Effector memory CD8-positive, alpha-beta T cell (primary cell): Measurements from ENCODE around the gene ADAP1.

ENCODE experiments used
- ATAC-seq: fragments of 150-1000 bp; cut with Tn5 transposase; replicated peaks from 2 replicates; pipeline ENCODE4 v1.10.0; 2021; ENCODE audit warnings: mild to moderate bottlenecking, moderate library complexity
- DNase-seq, 3 experiments: peaks; one replicate each; pipeline ENCODE4 v3.0.0; 2021
- H3K27ac Mint-ChIP-seq, 2 donors: one replicate each; pipeline ENCODE4 v1.8.0; 2022; ENCODE audit warnings: mild to moderate bottlenecking in 2 of 2, mixed read lengths in 2 of 2, moderate library complexity in 2 of 2
- H3K27me3 Mint-ChIP-seq, 2 donors: one replicate each; pipeline ENCODE4 v1.8.0; 2022; ENCODE audit warnings: mixed read lengths in 2 of 2
- H3K36me3 Mint-ChIP-seq: one replicate; pipeline ENCODE4 v1.8.0; 2022; ENCODE audit warnings: mild to moderate bottlenecking, moderate library complexity, mixed read lengths; ENCODE audit not compliant: insufficient read depth
- H3K4me1 Mint-ChIP-seq, 2 donors: one replicate each; pipeline ENCODE4 v1.8.0; 2022; ENCODE audit warnings: low read depth in 2 of 2, mixed read lengths in 2 of 2
- H3K4me3 Mint-ChIP-seq, 2 donors: one replicate each; pipeline ENCODE4 v1.8.0; 2022; ENCODE audit warnings: mild to moderate bottlenecking in 2 of 2, mixed read lengths in 2 of 2, moderate library complexity in 2 of 2
- H3K9me3 Mint-ChIP-seq, 2 donors: one replicate each; pipeline ENCODE4 v1.8.0; 2022; ENCODE audit warnings: mixed read lengths in 2 of 2

The ADAP1 gene

DNA sequence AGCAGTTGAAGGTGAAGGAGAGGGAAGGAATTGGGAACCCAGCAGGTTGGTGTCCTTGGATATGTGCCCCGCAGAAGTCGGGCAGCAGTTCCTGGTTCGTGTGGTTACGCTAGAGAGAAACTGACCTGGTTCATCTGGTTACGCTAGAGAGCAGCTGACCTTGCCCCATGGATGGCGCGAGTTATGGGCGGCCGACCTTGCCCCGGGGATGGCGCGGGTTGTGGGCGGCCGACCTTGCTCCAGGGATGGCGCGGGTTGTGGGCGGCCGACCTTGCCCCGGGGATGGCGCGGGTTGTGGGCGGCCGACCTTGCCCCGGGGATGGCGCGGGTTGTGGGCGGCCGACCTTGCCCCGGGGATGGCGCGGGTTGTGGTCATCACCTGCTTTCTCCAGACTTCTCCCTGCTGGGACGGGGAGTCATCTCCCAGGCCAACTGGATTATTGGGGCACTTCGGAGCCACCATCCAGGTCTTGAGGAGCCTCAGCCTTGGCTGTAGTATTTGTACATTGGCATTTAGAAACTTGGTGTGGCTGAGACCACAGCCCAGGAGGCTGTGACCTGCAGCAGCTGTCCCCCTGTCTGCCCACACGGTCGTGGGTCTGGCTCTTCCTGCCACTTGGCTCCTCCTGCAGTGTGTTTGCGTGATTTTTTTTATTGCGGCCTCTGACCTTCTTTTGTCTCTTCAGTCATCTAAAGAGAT, 72.0 kb downstream of the ADAP1 start:
- DNase-seq = no peak
- no peak overlapping the region for H3K4me3 Mint-ChIP-seq
- H3K36me3 Mint-ChIP-seq = peaks cover 20% of the 10 kb centered on the region
- H3K4me1 Mint-ChIP-seq = peaks cover 32 to 35% of the 10 kb centered on the region in 2 donors
- ATAC-seq = no peak
- H3K9me3 Mint-ChIP-seq = no peaks in the 10 kb centered on the region
- H3K27me3 Mint-ChIP-seq = no peaks in the 10 kb centered on the region
- H3K27ac Mint-ChIP-seq = no peak overlapping the region

DNA sequence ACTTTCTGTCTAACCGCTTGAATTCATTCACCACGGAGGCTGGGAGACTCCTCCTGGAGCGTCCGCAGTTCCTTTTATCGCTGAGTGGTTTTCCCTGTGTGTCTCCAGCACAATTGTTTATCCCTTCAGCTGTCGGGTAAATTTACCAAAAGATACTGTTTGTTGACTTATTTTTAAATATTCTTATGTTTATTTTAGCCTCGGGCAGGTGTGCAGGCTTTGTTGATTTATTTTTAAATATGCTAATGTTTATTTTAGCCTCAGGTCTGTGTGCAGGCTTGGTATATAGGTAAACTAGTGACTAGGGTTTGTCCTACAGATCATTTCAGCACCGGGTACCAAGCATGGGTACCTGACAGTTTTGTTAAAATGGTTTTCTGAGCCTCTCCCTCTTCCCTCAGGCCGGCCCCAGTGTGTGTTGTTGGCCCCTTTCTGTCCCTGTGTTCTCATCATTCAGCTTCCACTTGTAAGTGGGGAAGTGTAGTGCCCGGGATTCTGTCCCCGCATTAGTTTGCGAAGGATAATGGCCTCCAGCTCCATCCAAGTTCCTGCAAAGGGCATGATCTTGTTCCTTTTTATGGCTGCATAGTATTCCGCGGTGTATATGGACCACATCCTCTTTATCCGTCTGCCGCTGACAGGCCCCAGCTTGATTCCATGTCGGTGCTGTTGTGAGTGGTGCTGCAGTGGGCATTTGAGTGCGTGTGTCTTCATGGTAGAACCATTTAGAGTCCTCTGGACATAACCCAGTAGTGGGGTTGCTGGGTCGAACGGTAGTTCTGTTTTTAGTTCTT, 72.8 kb downstream of the ADAP1 start:
- Mint-ChIP-seq H3K4me3 (no peak overlapping the region), H3K36me3 (peaks cover 20% of the 10 kb centered on the region), H3K9me3 (no peaks in the 10 kb centered on the region), H3K4me1 (peaks cover 36 to 42% of the 10 kb centered on the region in 2 donors), H3K27ac (no peak overlapping the region), H3K27me3 (no peaks in the 10 kb centered on the region)
- ATAC-seq = no peak
- DNase-seq = no peak

DNA sequence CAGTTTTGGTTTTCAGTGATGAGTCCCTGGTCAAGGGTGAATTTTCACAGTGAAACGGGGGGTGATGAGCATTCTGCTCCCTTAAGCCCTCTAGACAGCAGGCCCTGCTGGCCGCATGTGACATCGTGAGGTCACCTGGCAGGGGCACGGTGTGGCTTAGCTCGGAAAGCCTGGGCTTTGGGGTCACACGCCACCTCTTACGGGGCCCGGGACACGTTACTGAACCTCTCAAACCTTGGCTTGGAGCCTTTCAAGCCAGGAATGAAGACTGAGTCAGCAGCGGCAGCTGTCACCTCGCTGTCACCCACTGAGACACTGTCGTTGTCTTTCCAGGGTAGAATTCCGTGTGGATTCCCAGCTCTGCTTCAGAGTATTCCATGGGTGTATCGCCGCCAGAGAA, 74.0 kb downstream of the ADAP1 start:
- no peak for DNase-seq
- H3K9me3 Mint-ChIP-seq = no peaks in the 10 kb centered on the region
- no peak overlapping the region for H3K27ac Mint-ChIP-seq
- H3K27me3 Mint-ChIP-seq = no peaks in the 10 kb centered on the region
- H3K4me3 Mint-ChIP-seq = no peak overlapping the region
- peaks cover 18% of the 10 kb centered on the region for H3K36me3 Mint-ChIP-seq
- ATAC-seq = no peak
- peaks cover 33 to 42% of the 10 kb centered on the region in 2 donors for H3K4me1 Mint-ChIP-seq

DNA sequence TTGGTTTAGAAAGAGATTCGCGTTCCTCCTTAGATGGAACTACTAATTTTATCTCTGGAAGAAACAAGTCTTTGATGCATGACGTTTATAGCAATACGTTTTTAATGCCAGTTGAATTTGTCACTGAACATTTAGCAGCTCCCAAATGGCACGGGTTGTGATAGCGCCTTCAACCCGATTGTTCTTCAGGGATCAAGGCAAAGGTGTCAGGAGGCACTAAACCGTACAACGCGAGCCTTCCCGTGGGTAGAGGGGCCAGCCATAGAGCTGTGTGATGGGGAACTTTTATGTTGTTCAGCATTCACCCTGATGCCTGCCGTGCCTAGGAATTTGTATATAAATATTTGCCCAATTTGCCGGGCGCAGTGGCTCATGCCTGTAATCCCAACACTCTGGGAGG, 74.8 kb downstream of the ADAP1 start:
- no peak for DNase-seq
- peaks cover 15% of the 10 kb centered on the region for H3K36me3 Mint-ChIP-seq

DNA sequence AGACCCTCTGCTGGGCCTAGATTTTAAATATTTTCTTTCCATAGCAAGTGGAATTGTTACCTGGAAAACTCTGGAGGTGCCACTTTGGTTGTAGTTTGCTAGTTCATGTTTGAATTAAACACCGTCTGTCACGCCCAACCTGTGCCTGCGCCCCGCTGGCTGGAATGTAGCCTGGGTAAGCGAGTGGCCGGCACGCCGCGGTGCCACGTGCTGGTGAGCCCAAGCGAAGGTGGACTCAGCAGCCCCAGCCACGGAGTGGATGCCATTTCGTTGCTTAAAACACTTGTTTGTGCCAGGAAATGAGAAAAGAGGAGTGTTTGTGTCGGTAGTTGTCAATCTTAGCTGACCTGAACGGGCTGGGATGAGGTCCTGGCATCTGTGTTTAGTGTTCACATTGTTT, 75.4 kb downstream of the ADAP1 start:
- Mint-ChIP-seq H3K9me3 (no peaks in the 10 kb centered on the region), H3K36me3 (peaks cover 12% of the 10 kb centered on the region), H3K27ac (no peak overlapping the region), H3K27me3 (no peaks in the 10 kb centered on the region), H3K4me1 (peaks cover 28 to 38% of the 10 kb centered on the region in 2 donors), H3K4me3 (peak overlapping the region in 1 of 2 donors; percentile 31)
- ATAC-seq (no peak), DNase-seq (no peak)

More for the DNA sequence above, 74.8 kb downstream of the ADAP1 start:
- H3K4me1 Mint-ChIP-seq = peaks cover 32 to 40% of the 10 kb centered on the region in 2 donors
- no peaks in the 10 kb centered on the region for H3K9me3 Mint-ChIP-seq
- H3K27me3 Mint-ChIP-seq = no peaks in the 10 kb centered on the region
- ATAC-seq = no peak
- no peak overlapping the region for H3K27ac Mint-ChIP-seq
- no peak overlapping the region for H3K4me3 Mint-ChIP-seq

DNA sequence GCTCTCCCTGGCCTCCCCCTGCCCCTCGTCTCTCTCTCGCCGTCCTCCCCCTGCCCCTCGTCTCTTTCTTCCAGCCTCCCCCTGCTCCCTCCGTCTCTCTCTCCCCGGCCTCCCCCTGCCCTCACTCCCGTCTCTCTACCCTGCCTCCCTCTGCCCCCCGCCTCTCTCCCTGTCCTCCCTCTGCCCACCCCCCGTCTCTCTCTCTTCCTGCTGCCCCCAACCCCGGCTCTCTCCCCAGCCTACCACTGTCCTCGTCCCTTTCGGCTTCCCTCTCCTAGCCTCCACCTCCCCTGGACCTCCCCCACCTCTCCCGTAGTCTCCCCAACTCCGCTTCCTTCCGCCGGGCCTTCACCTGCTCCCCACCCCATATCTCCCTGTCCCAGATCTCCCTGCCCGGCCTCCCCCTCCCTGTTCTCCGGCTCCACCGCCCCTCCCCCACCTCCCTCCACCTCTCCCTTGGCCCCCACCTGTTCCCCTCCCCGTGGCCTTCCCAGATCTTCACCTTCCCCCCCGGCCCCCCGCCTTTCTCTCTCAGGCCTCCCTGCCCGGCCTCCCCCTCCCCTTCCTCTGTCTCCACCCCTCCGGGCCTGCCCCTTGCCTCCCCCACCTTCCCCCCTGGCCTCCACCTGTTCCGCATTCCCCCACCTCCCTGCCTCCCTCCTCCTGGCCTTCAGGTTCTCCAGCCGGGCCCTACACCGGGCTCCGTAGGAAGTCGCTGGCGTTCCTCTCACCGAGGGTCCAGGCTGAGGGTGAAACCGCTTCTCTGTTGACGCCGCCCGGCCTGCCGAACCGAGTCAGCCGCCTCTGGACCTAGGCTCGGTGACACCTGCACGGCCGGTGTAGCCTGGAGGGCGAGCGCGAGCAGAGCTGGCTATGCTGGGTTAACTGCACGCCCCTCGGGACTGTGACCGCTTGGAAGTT, 76.9 kb downstream of the ADAP1 start:
- peaks cover 18% of the 10 kb centered on the region for H3K36me3 Mint-ChIP-seq
- peak overlapping the region; percentile 96 to 99 for H3K4me3 Mint-ChIP-seq
- ATAC-seq (no peak), DNase-seq (no peak)
- peak overlapping the region; percentile 93 to 95 for H3K27ac Mint-ChIP-seq
- H3K9me3 Mint-ChIP-seq = no peaks in the 10 kb centered on the region
- H3K4me1 Mint-ChIP-seq = peaks cover 26 to 31% of the 10 kb centered on the region in 2 donors
- no peaks in the 10 kb centered on the region for H3K27me3 Mint-ChIP-seq

DNA sequence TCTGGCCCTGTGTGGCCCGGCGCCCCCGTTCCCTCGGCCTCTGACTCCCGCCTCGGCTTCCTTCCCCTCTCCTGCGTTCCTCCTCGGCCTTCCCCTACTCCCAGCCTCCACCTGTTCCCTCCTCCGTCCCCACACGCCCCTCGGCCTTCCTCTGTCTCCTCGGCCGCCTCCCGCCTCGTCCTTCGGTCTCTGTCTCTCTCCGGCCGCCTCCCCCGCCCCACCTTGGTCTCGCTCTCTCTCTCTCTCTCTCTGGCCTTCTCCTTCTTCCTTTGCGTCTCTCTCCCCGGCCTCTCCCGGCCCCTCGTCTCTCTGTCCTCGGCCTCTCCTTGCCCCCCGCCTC, 77.5 kb downstream of the ADAP1 start:
- no peaks in the 10 kb centered on the region for H3K27me3 Mint-ChIP-seq
- H3K9me3 Mint-ChIP-seq = no peaks in the 10 kb centered on the region
- H3K27ac Mint-ChIP-seq = peak overlapping the region; percentile 93 to 95
- peaks cover 20% of the 10 kb centered on the region for H3K36me3 Mint-ChIP-seq
- H3K4me3 Mint-ChIP-seq = peak overlapping the region; percentile 96 to 99
- ATAC-seq (peak; percentile 1), DNase-seq (no peak)
- peaks cover 23 to 29% of the 10 kb centered on the region in 2 donors for H3K4me1 Mint-ChIP-seq

DNA sequence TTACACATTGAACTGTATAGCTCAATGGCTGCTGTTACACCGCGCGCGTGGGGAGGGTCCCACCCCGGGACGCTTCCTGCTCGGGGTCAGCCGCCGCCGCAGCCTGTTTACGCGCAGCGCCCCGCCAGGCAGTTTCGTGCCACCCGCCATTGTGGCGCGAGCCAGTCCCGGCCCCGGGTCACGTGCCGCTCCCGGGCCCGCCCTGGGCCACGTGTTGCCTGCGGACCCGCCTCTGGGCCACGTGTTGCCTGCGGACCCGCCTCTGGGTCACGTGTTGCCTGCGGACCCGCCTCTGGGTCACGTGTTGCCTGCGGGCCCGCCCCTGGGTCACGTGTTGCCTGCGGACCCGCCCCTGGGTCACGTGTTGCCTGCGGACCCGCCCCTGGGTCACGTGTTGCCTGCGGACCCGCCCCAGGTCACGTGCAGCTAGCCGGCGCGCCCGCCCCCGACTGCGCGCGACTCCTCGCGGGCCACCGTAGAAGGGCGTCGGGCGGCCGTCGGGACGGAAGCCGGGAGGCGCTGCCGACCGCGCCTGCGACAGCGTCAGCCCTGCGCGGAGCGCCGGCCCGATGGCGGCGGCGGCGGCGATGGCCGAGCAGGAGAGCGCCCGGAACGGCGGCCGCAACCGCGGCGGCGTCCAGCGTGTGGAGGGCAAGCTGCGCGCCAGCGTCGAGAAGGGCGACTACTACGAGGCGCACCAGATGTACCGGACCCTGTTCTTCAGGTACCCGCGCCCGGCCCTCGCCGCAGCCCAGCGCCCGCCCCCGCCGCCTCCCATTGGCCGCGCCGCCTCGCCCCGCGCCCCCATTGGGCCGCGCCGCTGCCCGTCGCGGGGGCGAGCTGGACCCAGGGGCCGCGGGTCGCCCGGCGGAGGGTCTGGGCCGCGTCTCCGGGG, 78.2 kb downstream of the ADAP1 start, which contains the start of gene GET4:
Gene GET4, plus strand, starts transcription at position 478 of the 895 bp plus-strand sequence. Its CDS starts 92 bp downstream, at position 570.
- peak within 1 kb of the TSS; percentile 93 to 95 for H3K27ac Mint-ChIP-seq
- no peaks in the 10 kb centered on the region for H3K9me3 Mint-ChIP-seq
- DNase-seq (peak; percentile 96 to 98 (median 97)), ATAC-seq (peak; percentile 80)
- H3K36me3 Mint-ChIP-seq = peaks cover 24% of the 10 kb centered on the region
- peak within 1 kb of the TSS; percentile 96 to 99 for H3K4me3 Mint-ChIP-seq
- no peaks in the 10 kb centered on the region for H3K27me3 Mint-ChIP-seq
- H3K4me1 Mint-ChIP-seq = peaks cover 20 to 26% of the 10 kb centered on the region in 2 donors

DNA sequence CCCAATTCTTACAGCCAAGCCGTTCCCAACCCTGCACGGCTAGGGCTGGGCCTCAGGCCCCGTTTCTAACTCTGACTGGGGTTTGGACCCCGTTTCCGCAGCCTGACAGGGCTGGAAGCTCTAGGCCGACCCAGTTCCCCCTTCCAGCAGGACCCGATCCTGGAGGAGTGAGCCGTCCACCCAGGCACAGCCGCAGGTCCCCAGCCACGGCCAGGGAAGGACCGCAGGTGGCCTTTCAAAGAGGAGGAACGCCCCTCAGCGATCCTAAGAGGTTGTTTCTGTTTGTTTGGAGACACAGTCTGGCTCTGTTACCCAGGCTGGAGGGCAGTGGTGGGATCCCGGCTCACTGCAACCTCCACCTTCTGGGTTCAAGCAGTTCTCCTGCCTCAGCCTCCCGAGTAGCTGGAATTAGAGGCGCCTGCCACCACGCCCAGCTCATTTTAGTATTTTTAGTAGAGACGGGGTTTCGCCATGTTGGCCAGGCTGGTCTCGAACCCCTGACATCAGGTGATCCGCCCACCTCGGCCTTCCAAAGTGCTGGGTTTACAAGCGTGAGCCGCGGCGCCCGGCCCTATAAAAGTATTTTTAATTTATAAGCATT, 78.9 kb downstream of the ADAP1 start:
- no peaks in the 10 kb centered on the region for H3K27me3 Mint-ChIP-seq
- peak overlapping the region in 1 of 2 donors; percentile 27 for H3K4me3 Mint-ChIP-seq
- DNase-seq (no peak), ATAC-seq (no peak)
- peaks cover 29% of the 10 kb centered on the region for H3K36me3 Mint-ChIP-seq
- no peak overlapping the region for H3K27ac Mint-ChIP-seq
- H3K9me3 Mint-ChIP-seq = no peaks in the 10 kb centered on the region
- peaks cover 20 to 22% of the 10 kb centered on the region in 2 donors for H3K4me1 Mint-ChIP-seq

DNA sequence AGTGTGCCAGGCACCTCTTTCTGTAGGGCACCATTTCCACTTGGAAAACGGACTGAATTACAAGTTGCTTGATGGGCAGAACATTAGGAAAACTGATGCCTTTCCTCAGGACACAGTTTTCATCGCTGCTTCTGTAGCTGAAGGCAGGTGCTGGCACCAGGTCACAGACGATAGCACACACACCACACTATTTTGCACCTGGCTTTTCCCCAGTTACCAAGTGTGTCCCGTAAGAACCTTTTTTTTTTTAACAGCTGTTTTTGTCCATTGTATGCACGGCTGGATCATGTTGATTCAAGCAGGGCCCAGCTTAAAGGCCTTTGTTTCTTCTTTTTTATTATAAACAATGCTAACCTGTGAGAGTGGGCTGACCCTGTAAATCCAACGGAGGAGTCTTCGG, 79.4 kb downstream of the ADAP1 start:
- Mint-ChIP-seq H3K9me3 (no peaks in the 10 kb centered on the region), H3K27ac (no peak overlapping the region), H3K27me3 (no peaks in the 10 kb centered on the region), H3K4me3 (no peak overlapping the region), H3K4me1 (peaks cover 18 to 20% of the 10 kb centered on the region in 2 donors), H3K36me3 (peaks cover 32% of the 10 kb centered on the region)
- ATAC-seq = no peak
- no peak for DNase-seq

DNA sequence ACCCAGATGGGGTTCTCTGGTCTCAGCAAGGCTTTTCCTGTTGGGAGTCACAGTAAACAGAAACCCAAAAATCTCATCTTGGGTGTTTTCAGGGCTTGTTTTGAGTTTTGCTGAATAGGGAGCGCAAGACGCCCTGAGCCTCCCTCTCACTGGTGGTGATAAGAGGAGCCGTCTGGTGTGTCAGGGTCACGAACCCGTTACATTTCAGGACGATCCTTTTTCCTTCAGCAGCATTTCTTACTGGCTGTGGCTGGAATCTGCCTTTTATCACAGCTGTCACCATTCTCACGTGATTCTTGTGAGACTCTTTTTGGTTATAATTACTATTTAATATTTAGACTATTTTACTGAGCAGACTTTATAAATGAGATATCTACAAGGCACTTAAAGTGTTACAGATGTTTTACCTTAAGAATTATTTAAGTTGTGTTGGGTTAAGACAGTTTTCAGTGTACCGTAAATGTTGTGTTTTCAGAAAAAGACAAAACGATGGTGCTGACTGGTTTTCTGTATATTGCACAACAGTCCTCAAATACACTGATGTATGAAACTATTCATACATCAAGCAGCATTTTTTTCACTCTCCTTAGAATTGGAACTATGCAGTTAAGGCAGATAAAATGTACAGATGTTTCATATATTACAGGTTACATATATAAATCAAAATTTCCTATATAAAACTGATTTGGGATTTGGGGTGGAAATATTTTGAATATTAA, 80.3 kb downstream of the ADAP1 start:
- Mint-ChIP-seq H3K4me1 (peaks cover 17 to 18% of the 10 kb centered on the region in 2 donors), H3K9me3 (no peaks in the 10 kb centered on the region), H3K27me3 (no peaks in the 10 kb centered on the region), H3K27ac (no peak overlapping the region), H3K36me3 (peaks cover 34% of the 10 kb centered on the region), H3K4me3 (no peak overlapping the region)
- no peak for DNase-seq
- no peak for ATAC-seq
